Progenitor cell of endocrine pancreas (in vitro differentiated cells): ENCODE results near the gene RABL6. TPM values are rescaled to one million over a fixed set of nuclear protein-coding genes. Genes with fewer than 3 reads are reported as not detected.
"Not testable (repeated sequence)": the region's sequence is repeated elsewhere in the genome, so short reads cannot be mapped to it uniquely, and the experiment has no call there.

Source experiments
- DNase-seq: peaks from one replicate; pipeline ENCODE4 v3.0.0; 2021; ENCODE audit warnings: low spot score; ENCODE audit not compliant: unreplicated experiment
- H3K27ac Mint-ChIP-seq: 2 replicates; pipeline ENCODE4 v1.8.0; 2021; ENCODE audit warnings: mild to moderate bottlenecking, moderate library complexity, mixed read lengths
- H3K27me3 Mint-ChIP-seq: 2 replicates; pipeline ENCODE4 v1.8.0; 2021; ENCODE audit warnings: mixed read lengths
- H3K36me3 Mint-ChIP-seq: 2 replicates; pipeline ENCODE4 v1.8.0; 2022; ENCODE audit warnings: mixed read lengths; ENCODE audit not compliant: insufficient read depth
- H3K4me1 Mint-ChIP-seq: 2 replicates; pipeline ENCODE4 v1.8.0; 2021; ENCODE audit warnings: low read depth, mixed read lengths
- H3K4me3 Mint-ChIP-seq: 2 replicates; pipeline ENCODE4 v1.8.0; 2021; ENCODE audit warnings: low read depth, mild to moderate bottlenecking, moderate library complexity, mixed read lengths
- H3K9me3 Mint-ChIP-seq: 2 replicates; pipeline ENCODE4 v1.8.0; 2021; ENCODE audit warnings: low read depth, mixed read lengths
- CTCF ChIP-seq: fragments of 200-600 bp; sonication (generic); IDR thresholded peaks from one replicate; pipeline ENCODE4 v1.5.0; 2021; ENCODE audit warnings: antibody characterized with exemption, mild to moderate bottlenecking; ENCODE audit not compliant: unreplicated experiment
- total RNA-seq: library from RNA; stranded (reverse); gene quantifications from 2 replicates; pipeline ENCODE4 v1.2.1, GENCODE V29; 2021

Gene RABL6
- total RNA-seq, 1 donor from 2014 or later, result 129 TPM

GRCh38 chr9:136835162-136835931 lies 27.6 kb downstream of the RABL6 start:
- H3K9me3 Mint-ChIP-seq, result no peaks in the 10 kb centered on the region
- DNase-seq, result no peak
- peaks cover 8% of the 10 kb centered on the region for H3K36me3 Mint-ChIP-seq
- peaks cover 3% of the 10 kb centered on the region for H3K4me1 Mint-ChIP-seq
- H3K27ac Mint-ChIP-seq, result no peak overlapping the region
- no peaks in the 10 kb centered on the region for H3K27me3 Mint-ChIP-seq
- no peak for TF ChIP-seq CTCF
- no peak overlapping the region for H3K4me3 Mint-ChIP-seq

- H3K27ac Mint-ChIP-seq, result no peak overlapping the region
- no peak overlapping the region for H3K4me3 Mint-ChIP-seq
- no peak for DNase-seq
- no peaks in the 10 kb centered on the region for H3K27me3 Mint-ChIP-seq
- H3K36me3 Mint-ChIP-seq, result peaks cover 8% of the 10 kb centered on the region
- no peaks in the 10 kb centered on the region for H3K9me3 Mint-ChIP-seq
- H3K4me1 Mint-ChIP-seq, result peaks cover 8% of the 10 kb centered on the region
- no peak for TF ChIP-seq CTCF
These were observed 28.5 kb downstream of the RABL6 start for GRCh38 chr9:136835932-136836904.

- peaks cover 11% of the 10 kb centered on the region for H3K4me1 Mint-ChIP-seq
- DNase-seq, result no peak
- H3K27ac Mint-ChIP-seq, result no peak overlapping the region
- no peaks in the 10 kb centered on the region for H3K27me3 Mint-ChIP-seq
- TF ChIP-seq CTCF, result no peak
- peaks cover 6% of the 10 kb centered on the region for H3K36me3 Mint-ChIP-seq
- H3K4me3 Mint-ChIP-seq, result no peak overlapping the region
- H3K9me3 Mint-ChIP-seq, result no peaks in the 10 kb centered on the region
These were observed 29.6 kb downstream of the RABL6 start for GRCh38 chr9:136837146-136837855.

- not testable (repeated sequence) for DNase-seq, H3K27me3 Mint-ChIP-seq, H3K4me3 Mint-ChIP-seq, H3K27ac Mint-ChIP-seq, H3K36me3 Mint-ChIP-seq, H3K9me3 Mint-ChIP-seq
- peaks cover 11% of the 10 kb centered on the region for H3K4me1 Mint-ChIP-seq
These were observed 30.1 kb downstream of the RABL6 start for GRCh38 chr9:136837856-136838277.

GRCh38 chr9:136838314-136839228 lies 30.8 kb downstream of the RABL6 start:
- no peaks in the 10 kb centered on the region for H3K27me3 Mint-ChIP-seq
- no peak for DNase-seq
- no peak overlapping the region for H3K27ac Mint-ChIP-seq
- peaks cover 11% of the 10 kb centered on the region for H3K4me1 Mint-ChIP-seq
- H3K4me3 Mint-ChIP-seq, result no peak overlapping the region
- no peak for TF ChIP-seq CTCF
- peaks cover 6% of the 10 kb centered on the region for H3K36me3 Mint-ChIP-seq
- no peaks in the 10 kb centered on the region for H3K9me3 Mint-ChIP-seq
